Left ventricle myocardium inferior (tissue), 1 donor: ENCODE data around the gene CCDC78. TPM values are rescaled to one million over a fixed set of nuclear protein-coding genes. Genes with fewer than 3 reads are reported as not detected.

Experiments used
- DNase-seq: peaks from one replicate; pipeline ENCODE4 v3.0.0-alpha.2; 2020
- H3K27ac ChIP-seq: fragments of 200-600 bp; replicated peaks from 2 replicates; pipeline ENCODE4 v1.8.0; 2021
- H3K27me3 ChIP-seq: fragments of 200-600 bp; 2 replicates; pipeline ENCODE4 v1.8.0; 2021; ENCODE audit warnings: low read depth
- H3K36me3 ChIP-seq: fragments of 200-600 bp; 2 replicates; pipeline ENCODE4 v1.8.0; 2021
- H3K4me1 ChIP-seq: fragments of 200-600 bp; 2 replicates; pipeline ENCODE4 v1.8.0; 2021
- H3K4me3 ChIP-seq: fragments of 200-600 bp; 2 replicates; pipeline ENCODE4 v1.8.0; 2021; ENCODE audit warnings: mild to moderate bottlenecking, moderate library complexity
- H3K9me3 ChIP-seq: fragments of 200-600 bp; replicated peaks from 2 replicates; pipeline ENCODE4 v1.8.0; 2021
- intact Hi-C: fragments of 100-400 bp; cut with micrococcal nuclease; formaldehyde crosslinking; loops from one replicate; pipeline ENCODE4 v1.11.0; 2022
- long read RNA-seq: library from polyadenylated mRNA; unstranded; transcript quantifications from one replicate; pipeline ENCODE4 v2.0.0, GENCODE V29; 2021
- total RNA-seq: library from RNA; stranded (reverse); fragmentation: NEBNext Ultra II Directional; extraction: Animal tissue kit (Norgen Biotek cat#: 25700); gene quantifications from one replicate; pipeline ENCODE4 v1.2.1, GENCODE V29; 2021
- TF ChIP-seq, protein P1 (sequence below): fragments of 200-600 bp; IDR thresholded peaks from 2 replicates; pipeline ENCODE4 v1.8.0; 2021; ENCODE audit warnings: antibody characterized with exemption, mild to moderate bottlenecking, borderline replicate concordance
- donor health status: DM: no; HTN: yes; CAD: no; lungs with severe emphysema.

CCDC78 gene
- total RNA-seq = 0.49 TPM
- long read RNA-seq = 0 reads

DNA sequence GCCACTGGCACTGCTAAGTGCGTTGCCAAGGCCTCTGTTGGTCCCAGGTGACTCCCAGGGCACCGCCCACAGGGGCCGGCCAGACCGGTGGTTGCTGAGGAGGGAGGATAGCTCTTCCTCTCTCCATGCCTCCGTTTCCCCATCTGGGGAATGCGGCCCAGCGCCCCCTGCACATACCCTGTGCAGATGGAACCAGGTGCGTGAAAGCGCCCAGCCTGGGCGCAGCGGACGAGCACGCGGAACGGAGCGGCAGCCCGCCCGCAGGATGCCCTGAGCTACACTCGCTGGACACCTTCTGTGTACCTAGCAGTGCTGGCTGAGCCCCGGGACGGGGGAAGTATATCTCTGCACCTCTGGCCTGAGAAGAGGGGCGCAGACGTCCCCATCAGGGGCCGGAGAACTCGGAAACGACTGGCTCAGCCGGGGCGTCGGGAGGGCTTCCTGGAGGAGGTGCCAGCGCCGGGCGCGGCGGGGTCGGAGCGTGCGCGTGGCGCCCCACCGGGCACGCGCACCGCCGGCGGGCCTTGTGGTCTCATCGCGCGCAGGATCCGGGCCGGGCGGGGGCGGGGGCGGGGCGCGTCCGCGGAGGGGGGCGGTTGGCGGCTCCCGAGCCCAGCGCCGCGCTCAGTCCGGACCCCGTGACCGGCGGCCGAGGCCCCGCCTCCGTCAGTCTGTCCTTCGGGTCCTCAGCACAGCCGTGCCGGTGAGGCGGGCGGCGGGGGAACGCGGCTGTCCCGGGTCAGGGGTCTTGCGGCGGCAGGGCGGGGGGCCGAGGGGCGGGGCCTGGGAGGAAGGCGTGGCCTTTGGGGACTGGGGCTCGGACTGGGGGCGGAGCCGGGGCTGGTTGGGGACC lies at the start of gene CCDC78, which contains the start of gene HAGHL:
Gene CCDC78 (minus strand): TSS at position 6 of the 853 bp plus-strand sequence. CDS start 76 bp downstream, outside the sequence.
Gene HAGHL (plus strand): TSS at position 669 of the 853 bp plus-strand sequence. CDS start 404 bp downstream, outside the sequence.
- Histone ChIP-seq H3K4me3 (peak within 1 kb of the TSS; percentile 75), H3K9me3 (no peaks in the 10 kb centered on the region), H3K27me3 (peaks cover 26% of the 10 kb centered on the region), H3K36me3 (peaks cover 5% of the 10 kb centered on the region), H3K27ac (no peak within 1 kb of the TSS), H3K4me1 (peaks cover 32% of the 10 kb centered on the region)
- TF ChIP-seq, protein P1, sequence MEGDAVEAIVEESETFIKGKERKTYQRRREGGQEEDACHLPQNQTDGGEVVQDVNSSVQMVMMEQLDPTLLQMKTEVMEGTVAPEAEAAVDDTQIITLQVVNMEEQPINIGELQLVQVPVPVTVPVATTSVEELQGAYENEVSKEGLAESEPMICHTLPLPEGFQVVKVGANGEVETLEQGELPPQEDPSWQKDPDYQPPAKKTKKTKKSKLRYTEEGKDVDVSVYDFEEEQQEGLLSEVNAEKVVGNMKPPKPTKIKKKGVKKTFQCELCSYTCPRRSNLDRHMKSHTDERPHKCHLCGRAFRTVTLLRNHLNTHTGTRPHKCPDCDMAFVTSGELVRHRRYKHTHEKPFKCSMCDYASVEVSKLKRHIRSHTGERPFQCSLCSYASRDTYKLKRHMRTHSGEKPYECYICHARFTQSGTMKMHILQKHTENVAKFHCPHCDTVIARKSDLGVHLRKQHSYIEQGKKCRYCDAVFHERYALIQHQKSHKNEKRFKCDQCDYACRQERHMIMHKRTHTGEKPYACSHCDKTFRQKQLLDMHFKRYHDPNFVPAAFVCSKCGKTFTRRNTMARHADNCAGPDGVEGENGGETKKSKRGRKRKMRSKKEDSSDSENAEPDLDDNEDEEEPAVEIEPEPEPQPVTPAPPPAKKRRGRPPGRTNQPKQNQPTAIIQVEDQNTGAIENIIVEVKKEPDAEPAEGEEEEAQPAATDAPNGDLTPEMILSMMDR = no peak
- intact Hi-C loops = no loop called here
- DNase-seq = peak; percentile 67

GRCh38 chr16:775236-775796 lies 49.1 kb upstream of the CCDC78 start:
- no peak overlapping the region for H3K27ac ChIP-seq
- no peak for DNase-seq
- H3K4me1 ChIP-seq = no peaks in the 10 kb centered on the region
- H3K36me3 ChIP-seq = no peaks in the 10 kb centered on the region
- TF ChIP-seq, protein P1 = no peak
- H3K4me3 ChIP-seq = no peak overlapping the region
- no peaks in the 10 kb centered on the region for H3K9me3 ChIP-seq
- peaks cover 65% of the 10 kb centered on the region for H3K27me3 ChIP-seq
- intact Hi-C loops = no loop called here

- no peak for DNase-seq
- intact Hi-C loops = no loop called here
- Histone ChIP-seq H3K9me3 (no peaks in the 10 kb centered on the region), H3K27ac (no peak overlapping the region), H3K27me3 (peaks cover 65% of the 10 kb centered on the region), H3K4me3 (no peak overlapping the region), H3K4me1 (no peaks in the 10 kb centered on the region), H3K36me3 (no peaks in the 10 kb centered on the region)
- TF ChIP-seq, protein P1 = no peak
Measured at GRCh38 chr16:774086-775001, 48.1 kb upstream of the CCDC78 start.

- no peak for DNase-seq
- Histone ChIP-seq H3K4me3 (no peak overlapping the region), H3K27ac (no peak overlapping the region), H3K36me3 (no peaks in the 10 kb centered on the region), H3K4me1 (no peaks in the 10 kb centered on the region), H3K27me3 (peaks cover 62% of the 10 kb centered on the region), H3K9me3 (no peaks in the 10 kb centered on the region)
- TF ChIP-seq, protein P1 = no peak
- intact Hi-C loops = no loop called here
Measured at GRCh38 chr16:772959-773358, 46.7 kb upstream of the CCDC78 start.

DNA sequence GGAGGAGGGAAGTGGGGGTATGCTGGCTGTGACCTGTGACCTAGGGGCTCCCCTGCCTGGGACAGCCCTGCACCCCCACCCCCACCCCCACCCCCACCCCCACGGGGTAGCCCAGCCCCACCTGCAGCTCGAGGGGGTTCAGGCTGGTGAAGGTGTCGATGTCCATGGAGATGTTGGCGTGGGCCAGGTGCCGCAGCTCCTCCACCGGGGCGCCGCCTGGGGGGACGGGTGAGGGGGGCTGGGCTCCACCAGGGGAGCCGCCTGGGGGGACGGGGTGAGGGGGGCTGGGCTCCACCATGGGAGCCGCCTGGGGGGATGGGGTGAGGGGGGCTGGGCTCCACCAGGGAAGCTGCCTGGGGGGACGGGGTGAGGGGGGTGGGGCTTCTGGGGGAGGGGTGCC lies 44.2 kb upstream of the CCDC78 start:
- intact Hi-C loops = no loop called here
- no peak for DNase-seq
- Histone ChIP-seq H3K27me3 (peaks cover 43% of the 10 kb centered on the region), H3K4me1 (no peaks in the 10 kb centered on the region), H3K27ac (no peak overlapping the region), H3K9me3 (no peaks in the 10 kb centered on the region), H3K4me3 (no peak overlapping the region), H3K36me3 (no peaks in the 10 kb centered on the region)
- TF ChIP-seq, protein P1 = no peak
